ENCODE data around the gene ATP6AP1.
A peak's percentile ranks its signal among the peaks of the same experiment; 100 is the strongest.
"Not testable (repeated sequence)": the region's sequence is repeated elsewhere in the genome, so short reads cannot be mapped to it uniquely, and the experiment has no call there.

Gene ATP6AP1

DNA sequence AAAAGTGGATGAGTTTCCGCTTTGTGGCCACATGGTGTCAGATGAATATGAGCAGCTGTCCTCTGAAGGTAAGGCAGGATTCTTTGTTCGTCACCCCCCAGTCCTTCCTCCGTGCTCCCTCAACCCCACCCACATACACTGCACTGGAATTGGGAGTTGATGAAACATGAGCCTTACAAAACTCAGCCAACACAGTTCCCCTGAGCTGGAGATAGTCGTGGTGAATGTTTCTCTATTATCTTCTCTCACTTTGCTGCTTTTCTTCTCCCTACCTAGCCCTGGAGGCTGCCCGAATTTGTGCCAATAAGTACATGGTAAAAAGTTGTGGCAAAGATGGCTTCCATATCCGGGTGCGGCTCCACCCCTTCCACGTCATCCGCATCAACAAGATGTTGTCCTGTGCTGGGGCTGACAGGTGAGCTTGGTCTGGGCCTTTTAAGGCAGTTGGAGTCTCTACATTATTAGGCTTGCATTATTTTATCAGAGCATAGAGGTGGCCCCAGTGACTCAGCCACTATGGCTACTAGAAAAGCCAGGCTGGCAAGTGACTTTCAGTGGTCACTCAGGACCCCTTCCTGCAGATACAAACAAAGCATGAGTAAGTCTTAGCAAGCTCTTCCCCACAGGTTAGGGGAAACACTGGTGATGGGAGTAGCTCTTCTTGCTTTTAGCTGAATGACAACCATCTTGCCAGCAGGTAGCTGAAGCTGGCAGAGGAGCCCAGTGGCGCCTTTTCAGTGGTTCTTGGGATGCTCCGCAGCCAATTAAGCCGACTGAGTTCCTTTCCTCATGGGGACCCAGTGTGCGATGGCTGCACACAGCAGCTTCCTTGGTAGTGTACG, 28.7 kb upstream of the ATP6AP1 start:
- DNase-seq: no peak

DNA sequence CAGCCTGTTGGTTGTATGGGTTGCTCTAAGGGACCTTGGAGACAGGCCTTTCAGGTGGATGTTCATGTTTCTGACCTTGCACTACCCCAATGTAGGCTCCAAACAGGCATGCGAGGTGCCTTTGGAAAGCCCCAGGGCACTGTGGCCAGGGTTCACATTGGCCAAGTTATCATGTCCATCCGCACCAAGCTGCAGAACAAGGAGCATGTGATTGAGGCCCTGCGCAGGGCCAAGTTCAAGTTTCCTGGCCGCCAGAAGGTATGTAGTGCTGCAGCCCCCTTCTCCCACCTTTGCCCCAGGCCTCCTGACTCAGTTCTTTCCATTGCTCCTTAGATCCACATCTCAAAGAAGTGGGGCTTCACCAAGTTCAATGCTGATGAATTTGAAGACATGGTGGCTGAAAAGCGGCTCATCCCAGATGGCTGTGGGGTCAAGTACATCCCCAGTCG, 28.1 kb upstream of the ATP6AP1 start:
- DNase-seq: not testable (repeated sequence)

DNA sequence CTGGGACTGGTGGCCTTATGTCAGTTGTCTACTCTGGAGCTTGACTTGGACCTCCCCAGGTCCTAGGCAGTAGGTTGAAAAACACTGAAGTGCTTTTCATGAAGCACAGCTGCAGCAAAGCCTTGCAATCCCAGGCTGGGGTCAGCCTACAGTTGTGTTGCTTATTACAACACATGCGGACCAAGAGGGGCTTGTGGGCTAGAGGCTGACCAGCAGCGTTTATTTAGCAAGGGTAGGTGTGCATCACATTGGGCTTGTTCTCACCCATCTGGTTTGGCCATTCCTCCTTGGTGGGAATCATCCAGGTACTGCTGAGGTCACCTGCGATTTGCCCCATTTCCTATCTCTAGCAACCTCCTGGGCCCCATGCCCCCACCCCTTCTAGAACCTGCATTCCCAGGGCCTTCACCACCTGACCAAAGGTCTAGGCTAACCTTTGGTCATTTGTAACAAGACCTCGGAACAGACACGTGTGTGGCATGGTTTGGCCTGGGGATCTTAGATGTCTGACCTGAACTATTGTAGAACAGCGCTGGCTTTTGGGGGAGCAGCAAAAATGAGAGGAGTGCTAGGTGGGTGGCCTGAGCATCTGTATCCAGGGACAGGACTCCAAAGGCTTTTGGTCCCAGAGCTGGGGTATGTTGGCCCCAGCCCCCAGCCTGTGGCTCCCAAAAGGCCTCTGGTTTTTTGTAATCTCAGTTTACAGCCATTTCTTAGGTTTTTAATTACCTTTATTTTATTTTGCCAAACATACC, 27.3 kb upstream of the ATP6AP1 start:
- peak in 1 of 2 experiments; percentile 23 for DNase-seq

DNA sequence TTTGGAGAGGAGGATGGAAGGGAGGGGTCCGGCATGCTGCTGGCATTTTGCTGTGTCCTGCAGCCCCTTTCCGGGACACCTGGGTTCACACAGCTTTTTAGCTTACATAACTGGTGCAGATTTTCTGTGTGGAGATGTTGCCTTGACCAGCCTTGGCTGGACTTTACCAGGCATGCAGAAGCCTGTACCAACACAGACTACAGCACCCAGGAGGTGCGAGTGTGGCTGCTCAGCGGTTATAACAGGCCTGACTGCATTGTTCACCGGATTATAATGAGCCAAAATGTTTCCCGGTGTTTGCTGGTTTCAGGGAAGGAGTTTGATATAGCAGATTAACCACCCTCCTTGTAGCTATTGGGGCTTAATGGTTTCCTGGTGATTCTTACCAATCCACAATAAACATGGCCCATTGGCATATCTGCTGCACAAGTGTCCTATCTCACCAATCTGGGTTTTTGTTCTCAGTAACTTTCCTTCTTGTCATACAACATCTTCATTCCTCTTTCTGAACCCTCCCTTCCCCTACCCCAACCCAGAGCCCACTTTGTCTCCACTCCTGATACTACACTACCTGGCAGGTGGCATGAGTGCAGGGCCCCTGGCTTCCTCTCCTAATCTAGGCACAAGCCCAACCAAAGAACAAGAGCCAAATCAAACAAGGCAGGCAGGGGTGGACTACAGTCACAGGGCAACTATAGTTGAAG, 26.4 kb upstream of the ATP6AP1 start:
- no peak for DNase-seq

DNA sequence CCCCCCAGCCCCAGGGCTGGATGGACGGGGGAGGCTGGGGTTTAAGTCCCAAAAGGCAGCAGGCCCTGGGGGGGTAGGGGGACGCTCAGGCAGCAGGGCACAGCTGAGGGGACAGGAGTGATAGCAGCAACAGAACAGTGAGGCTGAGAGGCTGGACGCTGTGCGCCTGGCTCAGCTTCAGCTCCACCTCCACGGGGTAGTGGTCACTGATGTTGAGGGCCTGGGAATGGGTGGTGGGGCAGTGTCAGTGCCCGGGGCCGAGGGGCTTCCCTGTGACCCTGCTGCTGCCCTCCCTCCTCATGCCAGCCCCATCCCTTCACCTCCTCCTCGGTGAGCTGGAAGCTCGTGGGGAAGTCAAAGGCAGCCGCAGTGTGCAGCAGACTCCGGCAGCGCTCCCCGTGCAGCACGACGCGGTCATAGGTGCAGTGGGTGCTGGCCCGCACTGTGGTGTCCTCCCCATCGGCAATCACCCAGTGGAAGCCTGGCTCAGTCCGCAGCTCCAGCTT, 25.8 kb upstream of the ATP6AP1 start:
- DNase-seq: no peak

DNA sequence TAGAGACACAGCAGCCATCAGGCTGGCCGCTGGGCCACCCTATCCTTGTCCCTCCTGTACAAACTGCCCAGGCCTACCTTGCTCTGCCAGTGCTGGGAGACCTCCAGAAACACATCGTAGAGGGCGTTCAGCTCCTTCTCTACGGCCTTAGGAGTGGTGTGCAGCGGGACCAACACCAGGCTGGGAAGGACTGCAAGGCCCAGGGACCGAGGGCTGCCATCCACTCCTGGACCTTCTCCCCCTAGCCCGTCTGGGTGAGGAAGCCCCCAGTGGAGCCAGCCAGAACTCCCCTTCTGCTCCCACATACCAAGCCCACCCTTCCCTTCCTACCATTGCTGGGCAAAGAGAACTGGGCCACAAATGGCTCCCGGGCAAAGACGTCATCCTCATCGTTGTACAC, 25.3 kb upstream of the ATP6AP1 start:
- DNase-seq: no peak

DNA sequence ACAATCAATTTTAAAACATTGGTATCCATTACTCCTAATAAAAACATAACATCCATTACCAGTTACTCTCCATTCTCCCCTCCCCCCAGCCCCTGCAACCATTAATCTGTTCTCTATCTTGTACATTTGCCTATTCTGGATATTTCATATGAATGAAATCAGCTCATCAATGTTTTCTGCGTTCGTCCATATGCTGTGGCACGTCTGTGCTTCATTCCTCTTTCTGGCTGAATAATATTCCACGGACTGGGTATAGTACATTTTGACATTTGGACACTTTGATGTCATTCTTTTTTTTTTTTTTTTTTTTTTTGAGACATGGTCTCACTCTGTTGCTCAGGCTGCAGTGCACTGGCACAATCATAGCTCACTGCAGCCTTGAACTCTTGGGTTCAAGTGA, 24.6 kb upstream of the ATP6AP1 start:
- no peak for DNase-seq

DNA sequence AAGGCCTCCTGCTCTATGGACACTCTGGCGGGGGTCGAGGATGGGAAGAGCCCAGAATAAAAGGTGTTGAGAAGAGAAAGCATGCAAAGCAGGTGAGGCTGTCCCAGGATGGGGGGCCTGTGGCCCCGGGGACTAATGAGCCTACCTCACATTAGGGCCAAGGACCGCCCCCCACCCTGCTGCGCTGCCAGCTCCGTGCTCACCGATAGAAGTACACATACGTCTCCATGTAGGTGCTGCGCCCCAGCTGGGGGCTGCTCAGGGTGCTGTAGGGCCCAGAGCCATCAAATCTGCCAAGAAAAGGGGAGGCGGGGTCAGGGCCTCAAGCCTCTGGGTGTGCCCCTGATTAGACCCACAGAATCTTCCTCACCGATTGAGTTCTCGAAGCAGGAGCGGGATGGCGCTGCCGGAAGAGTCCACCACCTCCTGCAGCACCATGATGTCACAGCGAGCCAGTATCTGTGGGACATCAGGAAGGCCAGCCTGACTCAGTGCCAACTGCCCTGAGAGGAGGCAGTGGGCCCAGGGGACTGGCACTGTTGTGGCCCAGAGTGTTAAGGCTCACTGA, 23.8 kb upstream of the ATP6AP1 start:
- no peak for DNase-seq

DNA sequence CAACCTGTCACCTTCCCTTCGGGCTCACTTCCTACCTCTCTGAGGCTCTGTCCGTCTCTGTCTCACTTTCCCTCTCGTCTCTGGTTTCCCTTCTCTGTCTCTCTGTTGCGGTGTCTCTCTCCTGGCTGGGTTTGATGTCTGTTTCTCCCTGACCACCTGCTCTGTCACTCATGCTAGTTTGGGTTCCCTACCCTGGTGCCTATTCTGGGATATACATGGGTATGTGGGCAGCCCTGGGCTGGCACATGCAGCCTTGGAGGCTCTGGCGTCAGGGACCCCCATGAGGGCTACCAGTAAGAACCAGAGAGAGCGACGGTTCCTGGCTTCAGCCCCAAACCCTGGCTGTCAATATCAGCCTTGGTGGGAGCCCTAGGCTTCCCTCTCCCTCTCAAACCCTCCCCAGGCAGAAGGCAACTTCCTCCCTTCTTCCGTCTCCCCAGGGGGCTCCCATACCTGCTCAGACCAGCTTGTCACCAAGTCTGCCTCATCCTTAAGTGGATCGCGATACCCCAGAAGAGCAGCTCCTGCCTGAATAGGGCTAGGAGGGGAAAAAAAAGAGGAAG, 19.7 kb upstream of the ATP6AP1 start:
- no peak for DNase-seq

DNA sequence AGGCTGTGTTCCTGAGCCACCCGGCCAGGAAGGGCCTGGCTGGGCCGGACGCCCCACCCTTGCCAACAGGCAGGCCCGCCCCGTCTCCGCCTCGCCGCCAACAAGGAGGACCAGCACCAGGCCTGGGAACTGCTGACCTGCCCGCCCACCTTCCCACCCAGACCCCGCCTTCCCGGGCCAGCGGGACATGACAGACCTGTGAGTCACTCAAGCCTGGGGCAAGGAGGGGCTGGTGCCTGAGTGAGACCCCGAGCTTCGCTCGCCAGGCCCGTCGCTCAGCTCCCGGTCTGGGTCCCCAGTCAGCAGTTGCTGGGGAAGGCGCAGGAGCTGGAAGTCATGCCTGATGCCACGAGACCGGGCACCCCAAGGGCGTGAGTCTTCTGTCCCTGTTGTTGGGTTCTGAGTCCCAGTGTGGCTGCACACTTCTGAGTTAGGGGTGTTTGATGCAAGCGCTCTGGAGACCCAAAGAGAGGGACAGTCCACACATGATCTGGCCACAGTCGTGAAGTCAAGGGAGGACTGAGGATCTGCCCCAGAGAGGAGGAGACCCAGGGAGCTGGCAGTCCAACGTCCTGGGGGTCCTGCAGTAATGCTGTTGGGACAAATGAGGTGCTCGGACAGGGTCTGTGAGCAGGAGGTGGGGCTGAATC, 19.1 kb upstream of the ATP6AP1 start, which contains the start of gene DNASE1L1:
TSS of gene DNASE1L1 (minus strand) at position 33 of the 650 bp plus-strand sequence. CDS start 3,686 bp downstream, outside the sequence.
- no peak for DNase-seq

DNA sequence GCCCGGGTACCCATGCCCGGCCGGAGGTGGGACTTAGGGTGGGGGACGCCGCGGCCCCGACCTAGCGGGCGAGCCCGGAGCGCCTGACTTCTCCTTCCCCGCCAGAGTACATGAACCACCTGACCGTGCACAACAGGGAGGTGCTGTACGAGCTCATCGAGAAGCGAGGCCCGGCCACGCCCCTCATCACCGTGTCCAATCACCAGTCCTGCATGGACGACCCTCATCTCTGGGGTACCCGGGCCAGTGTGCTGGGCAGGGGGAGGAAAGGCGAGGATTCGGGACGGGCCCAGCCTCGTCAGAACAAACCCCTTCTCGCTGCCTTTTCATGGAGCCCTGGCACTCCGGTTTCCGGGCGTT, 16.5 kb upstream of the ATP6AP1 start:
- peak; percentile 58 to 60 for DNase-seq

DNA sequence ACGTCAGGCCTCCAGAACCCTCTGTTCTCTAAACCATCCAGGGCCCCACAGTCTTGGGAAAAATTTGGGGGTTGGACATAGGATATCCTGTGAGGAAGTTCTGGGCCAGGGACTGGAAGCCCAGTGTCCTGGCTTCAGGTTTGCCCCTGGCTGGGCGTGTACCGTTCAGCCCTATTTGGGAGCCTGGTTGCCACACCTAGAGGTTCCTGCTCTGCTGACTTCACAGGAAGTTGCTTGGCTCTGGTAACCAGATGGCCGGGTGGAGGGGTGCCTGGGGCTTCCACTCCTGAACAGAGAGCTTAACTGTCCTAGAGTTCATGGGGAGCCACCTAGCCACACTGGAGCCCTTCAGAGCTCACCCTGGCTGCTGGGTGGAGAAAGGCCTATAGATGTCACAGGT, 16.0 kb upstream of the ATP6AP1 start:
- no peak for DNase-seq

DNA sequence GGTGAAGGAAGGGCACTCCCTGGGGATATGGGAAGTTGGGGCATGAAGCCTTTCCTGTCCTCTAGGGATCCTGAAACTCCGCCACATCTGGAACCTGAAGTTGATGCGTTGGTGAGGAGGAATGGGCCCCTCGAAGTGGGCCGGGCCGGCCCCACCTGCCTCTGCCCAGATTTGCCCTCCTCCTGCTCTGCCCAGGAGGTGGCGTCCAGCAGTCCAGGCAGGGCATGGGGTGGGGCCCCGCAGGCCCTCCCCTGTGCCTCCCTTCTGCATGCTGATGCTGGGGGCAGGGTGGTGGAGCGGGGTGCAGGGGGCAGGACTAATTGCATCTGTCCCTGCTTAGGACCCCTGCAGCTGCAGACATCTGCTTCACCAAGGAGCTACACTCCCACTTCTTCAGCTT, 15.3 kb upstream of the ATP6AP1 start:
- no peak for DNase-seq

DNA sequence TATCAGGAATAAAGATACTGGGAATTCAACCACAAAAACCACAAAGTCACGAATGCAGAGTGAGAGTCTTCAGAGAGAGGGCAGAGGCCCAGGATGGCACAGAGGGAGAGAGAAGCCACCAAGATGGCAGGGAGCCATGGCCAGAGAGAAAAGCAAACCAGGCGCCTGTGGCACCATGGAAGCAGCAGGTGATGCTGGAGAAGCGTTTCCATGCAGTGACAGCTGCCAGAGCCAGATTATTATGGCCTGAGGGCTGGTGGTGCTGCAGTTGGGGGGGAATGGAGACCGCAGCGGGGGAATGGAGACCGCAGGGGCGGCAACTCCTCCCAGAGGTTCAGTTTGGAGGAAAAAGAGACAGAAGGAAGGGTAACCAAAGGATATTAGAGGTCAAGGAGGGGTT, 11.3 kb upstream of the ATP6AP1 start:
- DNase-seq: no peak

DNA sequence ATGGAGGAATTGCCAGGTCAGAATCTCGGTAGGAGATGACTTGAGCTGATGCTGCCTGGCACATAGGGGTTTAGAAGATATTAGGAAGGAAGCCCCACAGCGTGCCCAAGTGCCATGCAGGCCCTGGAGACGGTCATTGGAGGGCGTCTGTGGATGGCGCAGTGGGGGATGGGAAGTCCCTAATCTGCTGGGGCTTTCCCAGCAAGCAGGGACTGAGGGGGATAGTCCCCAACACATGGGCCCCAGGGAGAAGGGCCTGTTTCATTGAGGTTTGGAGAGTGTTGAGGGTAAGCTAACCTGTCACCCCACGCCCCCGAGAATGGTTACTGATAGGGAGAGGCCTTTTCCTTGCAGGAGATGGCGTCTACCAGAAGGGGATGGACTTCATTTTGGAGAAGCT, 9.3 kb upstream of the ATP6AP1 start:
- no peak for DNase-seq

DNA sequence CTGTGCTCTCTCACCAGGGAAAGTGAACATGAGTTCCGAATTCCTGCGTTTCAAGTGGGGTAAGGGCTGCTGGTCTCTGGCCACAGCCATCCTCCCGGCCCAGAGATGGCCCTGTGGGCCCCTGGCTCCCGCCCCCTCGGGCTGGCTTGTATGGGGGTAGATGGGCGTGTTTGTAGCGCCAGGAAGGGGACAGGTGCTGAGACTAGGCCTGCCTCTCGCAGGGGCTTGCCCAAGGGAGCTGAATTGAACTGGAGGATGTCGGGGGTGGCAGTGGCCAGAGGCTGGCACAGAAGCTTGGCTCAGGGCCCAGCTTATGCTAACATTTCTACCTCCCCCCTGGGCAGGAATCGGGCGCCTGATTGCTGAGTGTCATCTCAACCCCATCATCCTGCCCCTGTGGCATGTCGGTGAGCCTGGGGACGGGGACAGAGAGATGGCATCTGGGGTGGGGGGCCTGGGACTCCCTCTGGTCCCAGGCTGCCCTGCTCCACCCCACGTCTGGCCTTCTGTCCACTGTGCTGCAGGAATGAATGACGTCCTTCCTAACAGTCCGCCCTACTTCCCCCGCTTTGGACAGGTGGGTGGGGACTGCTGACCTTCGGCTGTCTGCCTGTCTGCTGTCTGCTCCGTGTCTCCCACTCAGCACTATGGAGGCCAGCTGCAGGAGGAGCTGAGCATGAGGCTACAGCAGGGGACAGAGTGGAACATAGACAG, 8.6 kb upstream of the ATP6AP1 start:
- no peak for DNase-seq

DNA sequence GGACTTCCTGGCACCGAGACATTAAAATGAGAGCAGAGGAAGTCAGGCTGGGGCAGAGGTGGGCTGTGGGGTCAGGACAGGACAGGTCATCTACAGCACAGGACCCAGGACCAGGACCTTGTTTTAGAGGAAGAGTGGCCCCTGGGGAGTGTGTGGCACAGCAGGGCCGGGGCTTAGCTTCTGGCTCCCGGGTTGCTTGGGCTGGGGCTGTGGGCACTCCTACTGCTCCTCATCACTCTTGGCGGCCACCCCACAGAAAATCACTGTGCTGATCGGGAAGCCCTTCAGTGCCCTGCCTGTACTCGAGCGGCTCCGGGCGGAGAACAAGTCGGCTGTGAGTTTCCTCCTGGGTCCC, 8.1 kb upstream of the ATP6AP1 start:
- no peak for DNase-seq

DNA sequence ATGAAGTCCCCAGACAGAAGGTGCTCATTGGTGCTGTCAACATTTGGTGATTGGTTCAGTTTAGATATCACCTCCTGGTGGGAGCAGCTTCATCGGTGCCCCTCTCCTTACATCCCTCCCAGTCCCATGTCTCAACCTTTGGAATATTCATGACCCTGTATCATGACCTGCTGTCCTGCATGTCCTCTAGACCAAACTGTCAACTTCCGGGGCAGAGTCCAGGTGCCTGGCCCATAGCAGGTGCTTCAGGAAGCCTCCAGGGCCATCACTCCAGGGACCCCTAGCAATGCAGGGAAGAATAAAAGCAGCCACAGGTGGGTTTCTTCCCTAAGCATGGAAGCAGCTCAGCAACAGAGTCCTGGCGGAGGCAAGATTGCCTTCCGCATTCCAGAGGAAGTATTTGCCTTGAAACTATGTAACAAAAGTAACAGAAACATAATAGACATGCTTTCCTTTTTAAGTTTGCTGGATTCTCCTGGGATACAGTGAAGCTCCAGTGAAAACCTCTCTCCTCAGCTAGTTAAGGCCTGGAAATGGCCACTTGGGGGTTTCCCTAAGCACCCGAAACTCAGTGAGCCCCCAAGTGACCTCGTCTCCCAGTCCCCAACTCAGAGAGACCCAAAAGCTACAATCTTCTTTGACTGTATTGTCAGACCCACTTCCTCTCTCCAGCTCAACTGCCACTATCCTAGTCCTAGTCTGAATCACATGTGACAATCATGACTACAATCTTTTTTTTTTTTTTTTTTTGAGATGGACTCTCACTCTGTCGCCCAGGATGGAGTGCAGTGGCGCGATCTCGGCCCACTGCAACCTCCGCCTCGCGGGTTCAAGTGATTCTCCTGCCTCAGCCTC, 1.3 kb upstream of the ATP6AP1 start:
- no peak for DNase-seq

DNA sequence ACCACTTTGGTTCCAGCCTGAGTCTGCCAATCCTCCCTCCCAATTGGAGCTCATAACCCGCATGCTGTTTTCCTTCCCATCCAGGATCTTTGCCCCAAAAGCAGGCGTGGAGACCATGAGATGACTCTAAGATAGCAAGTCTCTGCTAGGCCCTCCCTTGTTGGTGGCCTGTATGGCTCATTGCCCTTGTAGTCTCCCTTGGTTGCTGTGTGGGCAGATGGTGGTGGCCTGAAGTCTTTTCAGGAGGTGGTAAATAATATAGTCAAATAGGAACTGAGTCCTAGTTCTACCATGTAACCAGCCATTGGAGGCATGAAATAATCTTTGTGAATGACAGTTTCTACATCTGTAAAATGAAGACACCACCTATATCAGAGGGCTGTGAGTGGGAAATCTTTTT, 1.2 kb downstream of the ATP6AP1 start:
- DNase-seq: no peak

DNA sequence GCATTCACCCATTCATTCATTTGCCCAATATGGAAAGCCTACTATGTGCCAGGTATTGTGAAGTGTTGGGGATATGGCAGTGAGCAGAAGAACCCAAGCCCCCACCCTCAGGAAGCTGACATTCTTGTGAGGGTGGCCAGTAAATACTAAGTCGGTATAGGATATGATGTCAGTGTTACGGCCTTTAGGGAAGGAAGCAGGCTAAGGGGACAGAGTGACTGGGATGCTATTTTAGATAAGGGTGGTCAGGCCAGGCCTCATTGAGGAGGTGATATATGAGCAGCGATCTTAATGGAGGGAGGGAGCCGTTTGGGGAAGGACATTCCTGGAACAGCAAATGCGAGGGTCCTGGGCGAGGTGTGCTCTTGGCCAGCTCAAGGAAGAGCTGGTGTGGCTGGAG, 2.0 kb downstream of the ATP6AP1 start:
- DNase-seq: no peak

DNA sequence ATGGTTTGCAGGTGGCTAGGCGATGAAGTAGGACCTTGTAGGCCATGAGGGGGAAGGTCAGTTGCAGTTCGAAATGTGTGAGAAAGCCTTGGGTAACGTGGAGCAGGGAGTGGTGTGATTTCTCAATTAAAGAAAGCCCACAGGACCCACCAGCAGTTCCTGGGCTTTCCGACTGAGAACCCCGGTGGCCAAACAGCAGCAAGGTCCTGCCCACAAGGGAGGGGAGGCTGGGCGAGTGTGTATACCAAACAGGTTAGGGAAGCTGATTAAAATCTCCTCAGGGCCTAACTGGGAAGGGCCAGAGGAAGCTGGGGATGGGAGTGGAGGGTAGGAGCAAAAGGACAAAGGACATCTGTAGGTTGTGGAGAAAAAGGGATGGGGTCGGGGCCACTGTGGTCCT, 2.4 kb downstream of the ATP6AP1 start:
- no peak for DNase-seq
